Hepatic stellate cell (primary cell): ENCODE results near the gene SPRY4.
"Not testable (repeated sequence)": the region's sequence is repeated elsewhere in the genome, so short reads cannot be mapped to it uniquely, and the experiment has no call there.

Source experiments
- DNase-seq: peaks from one replicate; pipeline ENCODE4 v3.0.0; 2011; ENCODE audit warnings: low spot score

The SPRY4 gene

GRCh38 chr5:142292808-142293207, 32.0 kb downstream of the SPRY4 start:
- DNase-seq = no peak

GRCh38 chr5:142292249-142292648, 32.6 kb downstream of the SPRY4 start:
- no peak for DNase-seq

- DNase-seq = no peak
These were observed 34.1 kb downstream of the SPRY4 start for GRCh38 chr5:142290577-142291299.

GRCh38 chr5:142289708-142290576, 34.9 kb downstream of the SPRY4 start:
- DNase-seq = no peak

GRCh38 chr5:142287973-142288313, 36.9 kb downstream of the SPRY4 start:
- DNase-seq = no peak

- DNase-seq = no peak
These were observed 37.5 kb downstream of the SPRY4 start for GRCh38 chr5:142287096-142287972.

GRCh38 chr5:142286111-142286510, 38.7 kb downstream of the SPRY4 start:
- DNase-seq = no peak

- no peak for DNase-seq
These were observed 41.5 kb downstream of the SPRY4 start for GRCh38 chr5:142283304-142283703.

GRCh38 chr5:142281966-142282365, 42.9 kb downstream of the SPRY4 start:
- no peak for DNase-seq

- DNase-seq = no peak
These were observed 43.8 kb downstream of the SPRY4 start for GRCh38 chr5:142281008-142281367.

GRCh38 chr5:142280066-142281007, 44.5 kb downstream of the SPRY4 start:
- peak; percentile 96 for DNase-seq

GRCh38 chr5:142278627-142279026, 46.2 kb downstream of the SPRY4 start:
- DNase-seq = no peak

- DNase-seq = no peak
These were observed 47.0 kb downstream of the SPRY4 start for GRCh38 chr5:142277796-142278195.

GRCh38 chr5:142276517-142276916, 48.3 kb downstream of the SPRY4 start:
- no peak for DNase-seq

GRCh38 chr5:142275496-142275895, 49.3 kb downstream of the SPRY4 start:
- DNase-seq = no peak

GRCh38 chr5:142272596-142272995, 52.2 kb downstream of the SPRY4 start:
- DNase-seq = not testable (repeated sequence)

- not testable (repeated sequence) for DNase-seq
These were observed 60.7 kb downstream of the SPRY4 start for GRCh38 chr5:142264084-142264483.

GRCh38 chr5:142263346-142263745, 61.5 kb downstream of the SPRY4 start:
- no peak for DNase-seq

GRCh38 chr5:142262683-142263082, 62.1 kb downstream of the SPRY4 start:
- no peak for DNase-seq
